HG02981 (cell line): ENCODE data around the gene IL12RB1.
"Not testable (repeated sequence)": the region's sequence is repeated elsewhere in the genome, so short reads cannot be mapped to it uniquely, and the experiment has no call there.

Experiments
- ATAC-seq: cut with Tn5 transposase; IDR thresholded peaks from one replicate; pipeline ENCODE4 v1.9.1; 2021; ENCODE audit warnings: mild to moderate bottlenecking, moderate library complexity; ENCODE audit not compliant: unreplicated experiment

Gene IL12RB1

GRCh38 chr19:18053576-18054219 lies 33.0 kb downstream of the IL12RB1 start:
- no peak for ATAC-seq

GRCh38 chr19:18051887-18052286 lies 34.8 kb downstream of the IL12RB1 start:
- ATAC-seq, result no peak

GRCh38 chr19:18049385-18049784 lies 37.3 kb downstream of the IL12RB1 start:
- no peak for ATAC-seq

- ATAC-seq, result no peak
These were observed 40.5 kb downstream of the IL12RB1 start for GRCh38 chr19:18046059-18046718.

GRCh38 chr19:18045307-18046050 lies 41.3 kb downstream of the IL12RB1 start:
- ATAC-seq, result no peak

- peak; percentile 90 for ATAC-seq
These were observed 41.9 kb downstream of the IL12RB1 start for GRCh38 chr19:18044825-18045304.

GRCh38 chr19:18043676-18044075 lies 43.1 kb downstream of the IL12RB1 start:
- no peak for ATAC-seq

- ATAC-seq, result no peak
These were observed 45.7 kb downstream of the IL12RB1 start for GRCh38 chr19:18041054-18041453.

GRCh38 chr19:18032102-18032501 lies 54.6 kb downstream of the IL12RB1 start:
- ATAC-seq, result not testable (repeated sequence)

- ATAC-seq, result not testable (repeated sequence)
These were observed 55.3 kb downstream of the IL12RB1 start for GRCh38 chr19:18031401-18031800.

GRCh38 chr19:18029617-18030338 lies 57.0 kb downstream of the IL12RB1 start:
- no peak for ATAC-seq

GRCh38 chr19:18027151-18027550 lies 59.6 kb downstream of the IL12RB1 start:
- no peak for ATAC-seq

- no peak for ATAC-seq
These were observed 63.0 kb downstream of the IL12RB1 start for GRCh38 chr19:18023622-18024251.

GRCh38 chr19:18021121-18021755 lies 65.5 kb downstream of the IL12RB1 start:
- ATAC-seq, result no peak

- no peak for ATAC-seq
These were observed 66.3 kb downstream of the IL12RB1 start for GRCh38 chr19:18020212-18021085.

GRCh38 chr19:18017275-18018083 lies 69.3 kb downstream of the IL12RB1 start:
- ATAC-seq, result no peak

GRCh38 chr19:18016209-18016910 lies 70.4 kb downstream of the IL12RB1 start:
- ATAC-seq, result no peak

GRCh38 chr19:18014197-18014596 lies 72.5 kb downstream of the IL12RB1 start:
- ATAC-seq, result no peak
